GM18502 (cell line): Measurements from ENCODE around the gene CCDC83.

Experiments used
- ATAC-seq: cut with Tn5 transposase; IDR thresholded peaks from one replicate; pipeline ENCODE4 v1.9.1; 2021; ENCODE audit warnings: mild to moderate bottlenecking; ENCODE audit not compliant: unreplicated experiment, poor library complexity

CCDC83 gene

DNA sequence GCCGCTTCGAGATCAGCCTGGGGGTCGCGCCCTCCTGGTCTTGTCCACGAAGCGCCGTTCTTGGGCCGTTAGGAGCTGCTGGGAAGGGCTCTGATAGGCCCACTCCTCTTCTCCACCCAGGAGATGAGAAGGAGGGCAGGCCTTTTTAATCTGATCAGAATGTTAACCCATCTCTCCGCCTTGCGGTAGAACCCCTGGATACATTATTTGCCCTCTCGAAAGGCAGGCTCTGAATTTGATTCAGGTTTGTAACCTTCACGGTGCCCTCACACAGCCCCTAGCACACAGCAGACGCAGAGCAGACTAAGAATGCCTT is at the start of gene CCDC83:
Gene CCDC83, plus strand, starts transcription at position 43 of the 316 bp plus-strand sequence. CDS start 9,741 bp downstream, outside the sequence.
- ATAC-seq = no peak

DNA sequence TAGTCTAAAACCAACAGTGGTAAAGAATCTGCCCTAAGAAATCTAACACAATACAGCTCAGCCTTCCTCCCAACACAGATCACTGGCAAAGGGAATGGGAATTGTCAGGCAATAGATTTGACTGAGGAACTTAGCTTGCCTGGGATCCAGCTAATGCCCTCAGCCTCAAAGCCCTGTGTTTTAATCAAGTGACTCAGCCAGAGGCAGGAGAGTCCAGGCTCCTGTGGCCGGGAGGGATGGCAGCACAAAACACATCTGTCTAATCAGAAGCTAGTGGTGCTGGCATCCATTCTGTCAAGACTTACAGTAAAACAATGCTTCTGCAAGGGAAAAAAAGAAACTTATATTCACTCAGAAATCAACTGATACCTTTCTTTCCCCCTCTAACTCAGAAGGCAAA is 49.8 kb upstream of the CCDC83 start:
- ATAC-seq = no peak

DNA sequence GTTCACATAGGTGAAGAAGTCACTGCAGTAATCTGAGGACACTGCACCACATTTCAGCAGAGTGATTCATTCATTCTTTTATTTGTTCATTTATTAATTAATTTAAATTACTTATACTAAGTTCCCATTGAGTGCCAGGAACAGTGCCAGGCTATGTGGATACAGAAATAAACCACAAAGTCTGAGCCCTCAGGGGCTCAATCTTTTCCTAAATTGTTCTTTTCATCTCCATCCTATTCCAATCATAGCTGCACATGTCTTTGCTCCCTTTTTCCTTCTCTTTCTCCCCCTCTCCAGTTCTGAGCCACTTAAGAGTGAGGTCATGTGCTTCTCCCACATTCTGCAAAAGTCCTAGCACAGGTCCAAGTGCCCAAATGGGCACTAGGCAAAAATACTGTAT is 49.2 kb upstream of the CCDC83 start:
- no peak for ATAC-seq

DNA sequence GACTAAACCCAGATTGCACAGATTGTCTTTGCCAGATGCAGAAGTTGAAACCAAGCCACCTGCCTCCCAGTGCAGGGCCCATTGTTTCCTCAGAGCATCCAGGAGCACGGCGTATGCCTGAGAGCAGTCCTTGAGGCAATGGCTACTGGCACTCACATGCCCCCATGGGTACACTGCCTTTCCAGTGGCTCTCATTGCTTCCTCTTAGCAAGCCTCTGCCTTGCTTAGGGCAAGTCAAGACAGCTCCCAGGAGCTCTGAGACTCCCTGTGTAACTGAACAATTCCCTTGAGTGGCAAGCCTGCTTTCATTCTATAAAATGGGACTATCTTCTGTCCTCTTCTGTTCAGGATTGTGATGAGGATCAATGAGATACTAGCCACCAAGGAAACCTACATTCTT is 48.3 kb upstream of the CCDC83 start:
- ATAC-seq = no peak

DNA sequence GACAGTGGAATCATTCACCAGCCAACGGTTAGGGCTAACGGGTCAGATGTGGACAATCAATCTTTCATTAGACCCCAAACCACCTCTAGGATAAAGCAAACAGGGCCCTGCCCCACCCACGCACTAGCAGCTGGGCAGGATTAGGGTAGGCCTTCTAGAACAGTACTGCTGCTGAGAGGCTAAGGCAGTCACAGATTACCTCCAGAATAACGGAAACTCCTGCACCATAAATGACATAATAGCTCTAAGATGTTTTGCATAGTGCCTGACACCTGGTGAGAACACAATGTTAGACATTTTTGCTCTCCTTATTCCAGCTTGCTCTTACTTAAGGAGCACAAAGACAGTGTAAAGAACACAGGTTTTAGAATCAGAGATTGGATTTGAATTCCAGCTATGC is 46.0 kb upstream of the CCDC83 start:
- peak; percentile 36 for ATAC-seq

DNA sequence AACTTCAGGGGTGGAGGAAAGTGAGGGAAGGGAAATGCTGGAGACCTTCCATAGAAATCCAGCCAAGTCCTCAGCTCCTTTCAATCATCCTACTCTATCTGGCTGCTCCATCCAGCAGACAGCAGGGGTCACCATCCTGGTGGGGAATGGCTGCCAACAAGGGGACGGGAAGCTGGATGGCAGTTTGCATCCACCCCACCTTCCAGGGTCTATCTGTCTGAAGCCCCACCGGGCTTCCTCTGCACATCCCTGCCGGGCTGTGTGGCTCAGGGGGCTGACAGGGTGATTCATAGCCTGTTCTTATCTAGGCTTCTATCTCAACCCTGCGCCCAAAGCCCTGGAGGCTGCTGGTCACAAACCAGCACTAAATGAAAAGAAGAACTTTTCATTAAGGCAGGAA is 45.3 kb upstream of the CCDC83 start:
- ATAC-seq = no peak

DNA sequence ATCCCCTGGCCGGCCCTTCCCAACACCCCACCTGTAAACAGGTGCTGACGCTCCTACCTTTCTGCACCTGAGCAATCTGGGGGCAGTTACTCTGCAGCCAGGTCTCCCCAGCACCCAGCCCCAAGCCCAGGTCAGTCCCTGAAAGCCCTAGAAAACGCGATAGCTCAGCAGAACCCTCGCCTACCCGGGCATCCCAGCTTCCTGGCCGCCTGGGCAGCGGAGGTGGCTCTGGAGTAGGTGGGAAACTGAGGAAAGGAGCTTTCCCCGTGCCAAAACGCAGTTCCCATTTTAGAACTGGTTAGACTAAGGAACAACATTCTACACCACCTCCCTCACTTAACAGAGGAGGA is 44.7 kb upstream of the CCDC83 start:
- ATAC-seq = no peak

DNA sequence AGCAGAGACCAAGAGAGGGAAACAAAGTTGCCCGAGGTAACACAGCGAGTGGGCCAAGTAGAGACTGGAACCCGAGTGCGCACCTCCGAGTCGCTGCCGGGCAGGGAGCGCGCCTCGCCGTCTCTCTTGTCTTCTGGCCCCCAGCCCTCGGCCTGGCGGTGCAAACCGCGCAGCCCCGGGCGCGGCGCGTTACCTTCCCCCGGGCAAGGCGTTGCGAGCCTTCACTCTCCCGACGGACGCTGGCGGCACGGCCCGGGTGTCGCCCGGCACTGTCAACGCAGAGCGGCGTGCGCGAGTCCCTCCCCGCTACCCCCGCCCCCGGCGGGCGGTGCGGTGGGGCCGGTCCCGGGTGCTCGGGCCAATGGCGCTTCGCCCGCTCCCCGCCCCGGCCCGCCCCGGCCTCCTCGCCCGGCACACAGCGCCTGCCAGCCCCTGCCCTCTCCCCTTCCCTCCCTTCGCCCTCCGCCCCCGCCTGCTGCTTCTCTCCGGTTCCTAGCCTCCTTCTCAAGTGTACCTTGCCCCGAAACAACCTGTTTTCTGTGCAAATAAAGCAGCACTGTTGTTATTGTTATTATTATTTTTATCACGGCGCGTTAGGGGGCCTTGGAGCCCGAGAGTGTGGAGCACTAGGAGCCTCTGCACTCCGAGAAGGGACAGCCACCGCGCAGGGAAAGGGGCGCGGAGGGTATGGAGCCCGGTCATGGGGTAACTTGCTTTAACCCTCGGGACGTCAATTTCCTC is 44.1 kb upstream of the CCDC83 start, which contains the start of gene SYTL2:
Gene SYTL2, minus strand, starts transcription at position 271 of the 741 bp plus-strand sequence. CDS start 53,416 bp downstream, outside the sequence.
- ATAC-seq = peak; percentile 87

DNA sequence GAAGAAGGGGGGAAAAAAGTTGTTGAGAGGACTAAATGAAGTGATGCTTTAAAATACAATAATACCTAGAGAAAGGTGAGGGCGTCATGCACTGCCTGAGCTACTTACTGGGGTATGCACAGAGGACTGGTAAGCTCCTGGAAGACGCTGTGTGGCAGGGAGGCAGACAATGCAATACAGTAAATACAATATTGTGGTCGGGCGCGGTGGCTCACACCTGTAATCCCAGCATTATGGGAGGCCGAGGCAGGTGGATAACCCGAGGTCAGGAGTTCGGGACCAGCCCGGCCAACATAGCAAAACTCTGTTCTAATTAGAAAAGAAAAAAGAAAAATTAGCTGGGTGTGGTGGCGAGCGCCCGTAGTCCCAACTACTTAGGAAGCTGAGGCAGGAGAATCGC is 43.6 kb upstream of the CCDC83 start:
- no peak for ATAC-seq

DNA sequence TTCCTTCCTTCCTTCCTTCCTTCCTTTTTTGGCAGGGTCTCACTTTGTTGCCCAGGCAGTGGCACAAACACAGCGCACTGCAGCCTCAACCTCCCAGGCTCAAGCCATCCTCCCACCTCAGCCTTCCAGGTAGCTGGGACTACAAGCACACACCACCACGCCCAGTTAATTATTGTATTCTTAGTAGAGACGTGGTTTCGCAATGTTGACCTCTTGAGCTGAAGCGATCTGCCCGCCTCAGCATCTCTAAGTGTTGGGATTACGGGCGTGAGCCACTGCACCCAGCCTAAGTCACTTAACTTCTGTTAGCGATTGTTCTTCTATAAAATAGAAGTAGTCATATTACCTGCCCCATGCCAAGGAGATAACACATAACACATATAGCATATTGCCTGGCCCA is 41.5 kb upstream of the CCDC83 start:
- ATAC-seq = no peak

DNA sequence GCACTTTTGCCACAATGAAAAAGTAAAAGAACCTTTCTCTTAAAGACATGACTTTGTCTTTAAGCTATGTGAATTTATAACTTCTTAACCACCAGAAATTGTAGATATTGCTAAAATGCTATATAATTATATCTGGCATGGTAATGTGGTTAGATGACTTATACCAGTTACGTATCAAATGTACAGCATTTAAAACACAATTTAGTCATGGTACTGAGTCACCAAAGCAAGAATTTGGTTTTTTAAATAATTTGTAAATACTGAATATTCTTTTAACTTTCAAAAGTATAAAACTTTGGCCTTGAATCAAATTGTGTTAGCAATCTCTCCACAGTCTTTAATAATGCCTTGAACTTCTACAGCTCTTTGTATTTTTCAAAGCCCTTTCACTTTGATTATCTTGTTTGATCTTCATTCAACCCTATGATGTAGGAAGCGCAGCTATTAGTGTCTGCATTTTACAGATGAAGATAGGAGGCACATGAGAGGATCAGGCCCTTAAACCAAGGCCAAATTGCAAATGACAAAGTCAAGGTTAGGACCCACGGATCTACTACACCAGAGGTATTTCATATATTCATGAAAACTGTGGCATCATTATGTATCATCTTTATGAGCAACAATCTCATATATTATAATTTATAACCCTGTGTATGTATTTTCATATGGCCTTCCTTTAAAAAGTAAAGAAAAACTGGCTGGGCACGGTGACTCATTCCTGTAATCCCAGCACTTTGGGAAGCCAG is 39.8 kb upstream of the CCDC83 start:
- no peak for ATAC-seq

DNA sequence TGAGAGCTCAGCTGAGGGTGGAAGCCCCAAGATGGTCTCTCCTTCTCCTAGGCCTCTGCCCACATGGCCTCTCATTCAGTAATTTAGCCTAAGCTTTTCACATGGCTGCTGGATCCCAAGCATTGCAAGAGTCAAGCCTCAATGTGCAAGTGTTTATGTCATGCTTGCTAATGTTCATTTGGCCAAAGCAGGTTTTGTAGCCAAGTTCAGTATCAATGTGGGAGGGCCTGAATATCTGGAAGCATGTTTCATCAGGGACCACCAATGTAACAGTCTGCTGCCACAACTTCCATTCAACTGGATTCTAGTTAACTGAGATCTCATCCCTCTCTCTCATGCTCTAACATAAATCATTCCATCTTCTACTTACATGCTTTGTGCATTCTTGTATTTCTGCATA is 35.7 kb upstream of the CCDC83 start:
- ATAC-seq = no peak

DNA sequence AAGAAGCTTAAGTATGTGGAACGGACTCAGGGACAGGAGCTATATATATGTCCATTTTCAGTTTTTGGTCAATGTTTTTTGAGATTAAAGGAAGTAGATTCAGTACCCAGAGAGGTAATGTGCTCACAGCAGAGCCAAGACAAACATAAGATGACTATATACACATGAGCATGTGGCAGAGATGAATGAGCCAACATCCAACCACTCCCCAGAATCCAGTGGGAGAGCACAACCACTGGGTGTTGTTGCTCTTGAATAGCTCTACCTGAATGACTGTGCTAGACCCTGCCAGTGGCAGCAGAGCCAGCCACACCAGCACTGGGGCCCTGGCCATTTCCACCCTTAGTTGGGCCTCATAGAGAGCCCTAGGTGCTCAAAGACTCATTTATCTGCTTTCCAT is 33.5 kb upstream of the CCDC83 start:
- no peak for ATAC-seq

DNA sequence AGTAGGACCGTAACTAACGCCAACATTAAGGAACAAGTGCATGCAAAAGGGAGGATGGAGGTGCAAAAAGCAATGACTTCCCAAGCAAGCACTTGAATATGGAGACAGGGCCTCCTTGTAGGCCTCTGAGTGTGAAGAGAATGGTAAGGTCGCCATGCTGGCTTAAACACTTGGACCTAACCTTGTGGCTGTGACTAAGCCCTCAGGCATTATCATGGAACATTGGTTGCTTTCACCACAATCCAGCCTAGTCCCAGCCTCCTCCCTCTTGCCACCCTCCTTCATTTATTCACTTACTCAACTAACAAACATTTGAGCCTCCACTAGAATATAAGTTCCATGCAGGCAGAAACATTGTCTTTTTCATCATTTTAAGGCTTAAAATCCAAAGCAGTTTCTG is 32.4 kb upstream of the CCDC83 start:
- ATAC-seq = no peak

DNA sequence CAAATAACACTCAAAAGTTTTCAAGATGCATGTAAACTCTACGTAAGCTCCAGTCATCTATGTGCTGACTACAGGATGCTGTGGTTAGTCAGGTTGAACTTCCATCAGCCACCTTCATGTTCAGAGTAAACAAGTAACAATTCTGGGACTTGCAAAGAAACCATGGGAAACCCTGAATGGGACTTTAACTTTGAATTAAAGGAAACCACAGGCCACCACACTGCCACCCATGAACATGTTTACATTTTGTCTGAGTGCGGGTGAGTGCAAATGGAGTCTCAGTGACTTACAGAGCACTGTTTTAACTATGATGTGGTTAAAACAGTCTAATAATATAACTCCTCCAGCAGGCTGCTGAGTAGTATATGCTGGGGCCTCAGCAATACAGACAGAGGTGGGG is 31.4 kb upstream of the CCDC83 start:
- ATAC-seq = no peak

DNA sequence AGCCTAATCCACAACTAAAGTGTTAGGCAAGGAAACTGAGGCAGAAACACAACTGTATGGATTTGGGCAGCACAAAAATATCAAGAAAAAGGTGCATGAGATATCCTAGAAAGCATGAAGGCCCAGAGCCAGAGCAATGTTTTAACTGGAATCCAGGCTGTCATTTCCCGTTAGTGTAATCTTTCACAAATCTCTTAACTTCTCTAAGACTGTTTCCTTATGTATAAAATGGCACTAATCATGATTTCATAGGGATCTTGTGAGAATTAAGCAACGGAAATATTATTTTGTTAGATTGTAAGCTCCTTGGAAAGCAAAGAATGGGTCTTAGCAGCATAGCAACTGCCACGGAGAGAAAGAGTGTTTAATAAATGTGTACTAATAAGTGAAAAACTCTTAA is 29.6 kb upstream of the CCDC83 start:
- no peak for ATAC-seq

DNA sequence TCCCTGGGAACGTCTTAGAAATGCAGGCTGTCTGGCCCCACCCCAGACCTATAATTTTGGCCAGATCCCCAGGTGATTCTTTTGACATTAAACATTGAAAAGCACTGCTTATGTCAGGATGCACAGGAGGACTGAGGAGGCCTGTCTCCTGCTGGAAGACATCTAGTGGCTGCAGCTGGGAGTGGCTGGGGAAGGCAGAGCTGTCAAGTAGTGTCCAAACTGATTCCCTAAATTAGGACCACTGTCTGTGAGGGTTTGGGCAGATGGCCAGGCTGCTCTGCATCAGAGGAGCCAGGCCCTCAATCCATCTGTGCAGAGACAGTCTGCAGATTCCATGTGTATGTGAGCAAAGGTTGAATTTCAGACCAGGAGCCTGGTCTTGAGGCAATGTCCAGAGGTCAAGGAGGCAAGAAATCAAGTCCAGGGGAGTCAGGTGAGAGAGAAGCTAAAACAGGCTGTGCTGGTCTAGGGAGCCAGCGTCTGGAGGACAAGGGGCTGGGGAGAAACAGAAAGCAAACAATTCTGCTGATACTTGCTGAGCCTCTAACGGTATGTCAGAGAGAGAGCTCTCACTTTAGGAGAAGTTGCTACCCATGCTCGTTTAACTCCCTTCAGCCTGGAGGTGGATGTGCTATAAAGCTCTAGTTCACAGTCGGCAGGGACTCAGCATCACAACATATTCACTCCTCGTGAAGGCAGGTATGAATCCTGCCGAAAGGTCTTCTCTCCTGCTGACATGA is 28.9 kb upstream of the CCDC83 start:
- ATAC-seq = peak; percentile 47

DNA sequence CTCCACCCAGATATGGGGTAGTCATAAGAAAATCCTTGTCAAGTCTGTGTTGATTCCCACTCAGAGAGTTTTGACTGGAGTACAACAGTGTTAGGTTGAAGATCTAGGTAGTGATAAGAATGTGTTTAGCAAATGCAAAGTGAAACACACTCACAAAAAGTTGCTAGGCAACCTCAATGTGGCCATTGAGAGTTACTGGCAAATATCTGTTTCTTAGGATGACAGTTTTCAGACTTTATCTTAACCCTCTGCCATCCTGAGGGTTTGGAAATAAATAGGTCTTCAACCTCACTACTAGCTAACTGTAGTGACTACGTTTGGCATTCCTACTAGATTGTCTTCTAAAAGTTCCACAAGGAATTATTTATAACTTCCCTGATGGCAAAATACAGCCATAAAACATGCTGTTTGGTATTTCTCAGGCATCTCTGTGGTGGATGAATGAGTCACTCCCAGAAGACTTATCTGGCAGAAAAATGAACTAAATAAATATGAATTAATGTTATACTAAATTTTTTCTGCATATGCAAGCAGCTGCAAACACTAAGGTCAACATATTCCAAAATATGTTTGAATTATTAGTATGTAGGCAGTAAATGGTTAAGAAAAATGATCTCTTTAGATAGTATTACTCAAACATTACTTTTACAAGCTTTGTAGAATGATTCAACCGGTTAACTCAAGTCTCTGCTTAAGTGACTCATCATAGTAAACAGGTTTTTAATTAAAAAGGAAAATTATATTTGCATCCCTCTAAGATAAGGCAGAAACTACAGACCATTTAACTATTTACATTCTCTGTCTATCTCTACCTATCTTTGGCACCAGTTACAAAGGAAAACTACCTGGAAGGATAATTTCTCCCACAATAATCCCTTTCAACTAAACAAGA is 27.2 kb upstream of the CCDC83 start:
- ATAC-seq = no peak

DNA sequence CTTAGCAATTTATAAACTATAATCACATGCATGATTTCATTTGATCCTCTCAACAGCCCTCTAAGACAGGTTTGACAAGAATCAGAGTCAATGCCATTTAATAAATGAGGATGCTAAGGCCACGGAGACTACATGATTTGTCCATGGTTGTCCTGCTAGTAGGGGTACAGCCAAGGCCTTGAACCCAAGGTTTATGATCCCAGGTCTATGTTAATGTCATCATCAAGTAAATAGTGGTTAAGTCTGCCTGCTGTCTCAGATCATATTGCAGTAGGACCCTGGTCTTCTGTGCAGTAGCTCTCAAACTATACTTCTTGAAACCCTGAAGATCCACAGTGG is 26.6 kb upstream of the CCDC83 start:
- no peak for ATAC-seq

DNA sequence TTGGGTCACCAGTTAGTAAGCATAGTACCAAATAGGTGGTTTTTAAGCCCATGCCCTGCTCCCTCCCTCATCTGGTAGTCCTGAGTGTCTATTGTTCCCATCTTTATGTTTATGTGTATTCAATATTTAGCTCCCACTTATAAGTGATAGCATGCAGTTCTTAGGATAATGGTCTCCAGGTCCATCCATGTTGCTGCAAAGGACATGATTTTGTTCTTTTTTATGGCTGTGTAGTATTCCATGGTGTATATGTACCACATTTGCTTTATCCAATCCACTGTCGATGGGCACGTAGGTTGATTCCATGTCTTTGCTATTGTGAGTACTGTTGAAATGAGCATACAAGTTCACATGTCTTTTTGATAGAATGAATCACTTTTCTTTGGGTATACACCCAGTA is 26.0 kb upstream of the CCDC83 start:
- ATAC-seq = no peak

DNA sequence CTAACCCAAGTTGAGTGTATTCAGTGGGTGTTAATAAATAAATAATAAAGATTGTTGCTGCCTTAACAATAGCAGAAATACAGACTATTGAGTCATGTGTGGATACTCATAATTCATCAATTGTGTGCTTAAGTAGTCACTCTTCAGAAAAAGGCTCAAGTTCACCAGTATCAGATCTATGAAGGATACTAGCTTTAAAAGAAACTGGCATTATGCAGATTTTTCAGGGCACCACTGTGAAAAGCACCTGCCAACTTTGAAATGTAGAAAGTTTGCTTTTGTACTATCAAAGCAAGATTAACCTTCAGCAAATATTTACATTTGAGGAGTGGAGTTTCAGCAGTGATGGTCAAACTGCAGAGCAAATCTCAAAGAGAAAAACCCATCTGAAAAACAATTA is 24.1 kb upstream of the CCDC83 start:
- no peak for ATAC-seq
